GM23338 (cell line): ENCODE results near the gene NLRP10. TPM values are rescaled to one million over a fixed set of nuclear protein-coding genes. Genes with fewer than 3 reads are reported as not detected.
A peak's percentile ranks its signal among the peaks of the same experiment; 100 is the strongest.

Experiments used
- ATAC-seq: fragments of 200-7000 bp; cut with Tn5 transposase; 3 replicates; pipeline ENCODE4 v1.9.1; 2020
- DNase-seq: peaks from one replicate; pipeline ENCODE4 v3.0.0-alpha.2; 2015; ENCODE audit warnings: low spot score
- H2AFZ ChIP-seq: fragments of 200-600 bp; sonication (generic); 2 replicates; pipeline ENCODE4 v1.8.0; 2016; ENCODE audit warnings: antibody characterized with exemption, mild to moderate bottlenecking, moderate library complexity
- H3F3A ChIP-seq: fragments of 200-600 bp; sonication (generic); replicated peaks from 2 replicates; pipeline ENCODE4 v1.8.0; 2017; ENCODE audit warnings: antibody characterized with exemption, mixed run types, low read depth
- H3K27ac ChIP-seq: fragments of 200-600 bp; sonication (generic); 2 replicates; pipeline ENCODE4 v1.6.1; 2016; ENCODE audit warnings: low read depth
- H3K27me3 ChIP-seq: fragments of 200-600 bp; sonication (generic); 2 replicates; pipeline ENCODE4 v1.8.0; 2016; ENCODE audit warnings: mild to moderate bottlenecking, mixed run types, moderate library complexity; ENCODE audit not compliant: insufficient read depth
- H3K36me3 ChIP-seq: fragments of 200-600 bp; sonication (generic); 2 replicates; pipeline ENCODE4 v1.8.0; 2016; ENCODE audit warnings: mild to moderate bottlenecking; ENCODE audit not compliant: insufficient read depth
- H3K4me1 ChIP-seq: fragments of 200-600 bp; sonication (generic); 2 replicates; pipeline ENCODE4 v1.8.0; 2016; ENCODE audit warnings: mild to moderate bottlenecking, moderate library complexity; ENCODE audit not compliant: insufficient read depth
- H3K4me2 ChIP-seq: fragments of 200-600 bp; sonication (generic); 2 replicates; pipeline ENCODE4 v1.7.1; 2017; ENCODE audit warnings: mixed run types
- H3K4me3 ChIP-seq: fragments of 200-600 bp; sonication (generic); 2 replicates; pipeline ENCODE4 v1.6.1; 2016; ENCODE audit warnings: mixed run types
- H3K79me2 ChIP-seq: fragments of 200-600 bp; sonication (generic); replicated peaks from 2 replicates; pipeline ENCODE4 v1.8.0; 2017; ENCODE audit warnings: mild to moderate bottlenecking; ENCODE audit not compliant: insufficient read depth
- H3K9me2 ChIP-seq: fragments of 200-600 bp; sonication (generic); 2 replicates; pipeline ENCODE4 v1.8.0; 2017; ENCODE audit not compliant: insufficient read depth
- H4K20me1 ChIP-seq: fragments of 200-600 bp; sonication (generic); replicated peaks from 2 replicates; pipeline ENCODE4 v1.8.0; 2017; ENCODE audit warnings: mild to moderate bottlenecking; ENCODE audit not compliant: insufficient read depth
- H3K27ac Mint-ChIP-seq: 2 replicates; pipeline ENCODE4 v1.8.0; 2020; ENCODE audit warnings: inconsistent platforms, mild to moderate bottlenecking, moderate library complexity, mixed read lengths
- H3K27me3 Mint-ChIP-seq: 3 replicates; pipeline ENCODE4 v1.8.0; 2022; ENCODE audit warnings: low read depth, mild to moderate bottlenecking, moderate library complexity, mixed read lengths, inconsistent platforms; ENCODE audit not compliant: insufficient read depth, poor library complexity
- H3K36me3 Mint-ChIP-seq: 3 replicates; pipeline ENCODE4 v1.8.0; 2021; ENCODE audit warnings: low read depth, mild to moderate bottlenecking, inconsistent platforms, moderate library complexity, mixed read lengths
- H3K4me1 Mint-ChIP-seq: 3 replicates; pipeline ENCODE4 v1.8.0; 2020; ENCODE audit warnings: mild to moderate bottlenecking, inconsistent platforms, mixed read lengths
- H3K4me3 Mint-ChIP-seq: 3 replicates; pipeline ENCODE4 v1.8.0; 2021; ENCODE audit warnings: moderate library complexity, mild to moderate bottlenecking, inconsistent platforms, mixed read lengths
- H3K9me3 Mint-ChIP-seq: 3 replicates; pipeline ENCODE4 v1.8.0; 2020; ENCODE audit warnings: moderate library complexity, mild to moderate bottlenecking, inconsistent platforms, mixed read lengths
- CREB1 ChIP-seq: fragments of 250-450 bp; sonication (Bioruptor Pico); IDR thresholded peaks from 2 replicates; pipeline ENCODE4 v1.5.0; 2020; ENCODE audit warnings: low read depth, mild to moderate bottlenecking, moderate library complexity
- EZH2phosphoT487 ChIP-seq: fragments of 200-600 bp; sonication (generic); IDR thresholded peaks from one replicate; pipeline ENCODE4 v1.8.1; 2018; ENCODE audit warnings: antibody characterized with exemption; ENCODE audit not compliant: unreplicated experiment
- NANOG ChIP-seq: IDR thresholded peaks from 2 replicates; pipeline ENCODE4 v1.6.1; 2016; ENCODE audit warnings: antibody characterized with exemption, borderline replicate concordance
- POLR2AphosphoS5 ChIP-seq: IDR thresholded peaks from 2 replicates; pipeline ENCODE4 v1.6.1; 2016; ENCODE audit warnings: antibody characterized with exemption, low read depth
- STAT1 ChIP-seq: IDR thresholded peaks from one replicate; pipeline ENCODE4 v1.6.1; 2016; ENCODE audit warnings: antibody characterized with exemption; ENCODE audit not compliant: unreplicated experiment
- ZNF114 ChIP-seq: fragments of 250-450 bp; sonication (Bioruptor Pico); IDR thresholded peaks from 2 replicates; pipeline ENCODE4 v1.5.0; 2020; ENCODE audit warnings: mild to moderate bottlenecking, moderate library complexity
- ZNF331 ChIP-seq: fragments of 250-450 bp; sonication (Bioruptor Pico); IDR thresholded peaks from 2 replicates; pipeline ENCODE4 v1.5.0; 2020; ENCODE audit warnings: low read depth, mild to moderate bottlenecking, moderate library complexity
- ZNF462 ChIP-seq: fragments of 250-450 bp; sonication (Bioruptor Pico); IDR thresholded peaks from 2 replicates; pipeline ENCODE4 v1.5.0; 2020; ENCODE audit warnings: mild to moderate bottlenecking, moderate library complexity
- polyA plus RNA-seq: library from polyadenylated mRNA; unstranded; fragments of >200 nt; fragmentation: Nextera tagmentation; extraction: Ambion mirVana; gene quantifications from 2 replicates; pipeline ENCODE4 v1.2.1, GENCODE V29; 2016
- total RNA-seq: library from RNA; depleted of rRNA; stranded (reverse); fragments of >200 nt; shearing (Covaris generic); gene quantifications from 2 replicates; pipeline ENCODE4 v1.2.3, GENCODE V29; 2014
- TF ChIP-seq, protein P1 (sequence below): IDR thresholded peaks from 2 replicates; pipeline ENCODE4 v1.6.1; 2016; ENCODE audit warnings: antibody characterized with exemption
- TF ChIP-seq, protein P2 (sequence below), 2 experiments: fragments of 200-600 bp in 1 of 2; sonication (generic) in 1 of 2; conservative IDR thresholded peaks; 2 replicates each; pipeline versions ENCODE4 v1.5.1 to v1.6.1; 2016 to 2017; ENCODE audit warnings: antibody characterized with exemption in 2 of 2, low read depth in 2 of 2, mild to moderate bottlenecking in 2 of 2, moderate library complexity in 1 of 2

Gene NLRP10
- total and polyA plus RNA-seq, 2 experiments from 2014 or later, result 1.1 to 4.3 TPM

- Histone ChIP-seq H3F3A (peaks cover 11% of the 10 kb centered on the region), H4K20me1 (peaks cover 8% of the 10 kb centered on the region), H3K27ac (peak within 1 kb of the TSS; percentile 76), H2AFZ (0 out of 2 replicates have a peak within 1 kb of the TSS, but pooled peaks have one; percentile 43), H3K4me2 (peak within 1 kb of the TSS; percentile 94), H3K36me3 (peaks cover 21% of the 10 kb centered on the region), H3K27me3 (no peaks in the 10 kb centered on the region), H3K4me1 (peaks cover 7% of the 10 kb centered on the region), H3K9me2 (no peaks in the 10 kb centered on the region), H3K4me3 (peak within 1 kb of the TSS; percentile 91), H3K79me2 (peaks cover 46% of the 10 kb centered on the region)
- peaks cover 30% of the 10 kb centered on the region for H3K36me3 Mint-ChIP-seq
- DNase-seq (peak; percentile 99), ATAC-seq (peak; percentile 98)
- no peaks in the 10 kb centered on the region for H3K27me3 Mint-ChIP-seq
- H3K9me3 Mint-ChIP-seq, result no peaks in the 10 kb centered on the region
- no peak for TF ChIP-seq EZH2phosphoT487
- TF ChIP-seq POLR2AphosphoS5, result no peak
- peak; percentile 64; the same call in 1 of the 2 replicates for TF ChIP-seq NANOG
- TF ChIP-seq, protein P1, sequence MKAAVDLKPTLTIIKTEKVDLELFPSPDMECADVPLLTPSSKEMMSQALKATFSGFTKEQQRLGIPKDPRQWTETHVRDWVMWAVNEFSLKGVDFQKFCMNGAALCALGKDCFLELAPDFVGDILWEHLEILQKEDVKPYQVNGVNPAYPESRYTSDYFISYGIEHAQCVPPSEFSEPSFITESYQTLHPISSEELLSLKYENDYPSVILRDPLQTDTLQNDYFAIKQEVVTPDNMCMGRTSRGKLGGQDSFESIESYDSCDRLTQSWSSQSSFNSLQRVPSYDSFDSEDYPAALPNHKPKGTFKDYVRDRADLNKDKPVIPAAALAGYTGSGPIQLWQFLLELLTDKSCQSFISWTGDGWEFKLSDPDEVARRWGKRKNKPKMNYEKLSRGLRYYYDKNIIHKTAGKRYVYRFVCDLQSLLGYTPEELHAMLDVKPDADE, result peak; percentile 81
- TF ChIP-seq, protein P2, sequence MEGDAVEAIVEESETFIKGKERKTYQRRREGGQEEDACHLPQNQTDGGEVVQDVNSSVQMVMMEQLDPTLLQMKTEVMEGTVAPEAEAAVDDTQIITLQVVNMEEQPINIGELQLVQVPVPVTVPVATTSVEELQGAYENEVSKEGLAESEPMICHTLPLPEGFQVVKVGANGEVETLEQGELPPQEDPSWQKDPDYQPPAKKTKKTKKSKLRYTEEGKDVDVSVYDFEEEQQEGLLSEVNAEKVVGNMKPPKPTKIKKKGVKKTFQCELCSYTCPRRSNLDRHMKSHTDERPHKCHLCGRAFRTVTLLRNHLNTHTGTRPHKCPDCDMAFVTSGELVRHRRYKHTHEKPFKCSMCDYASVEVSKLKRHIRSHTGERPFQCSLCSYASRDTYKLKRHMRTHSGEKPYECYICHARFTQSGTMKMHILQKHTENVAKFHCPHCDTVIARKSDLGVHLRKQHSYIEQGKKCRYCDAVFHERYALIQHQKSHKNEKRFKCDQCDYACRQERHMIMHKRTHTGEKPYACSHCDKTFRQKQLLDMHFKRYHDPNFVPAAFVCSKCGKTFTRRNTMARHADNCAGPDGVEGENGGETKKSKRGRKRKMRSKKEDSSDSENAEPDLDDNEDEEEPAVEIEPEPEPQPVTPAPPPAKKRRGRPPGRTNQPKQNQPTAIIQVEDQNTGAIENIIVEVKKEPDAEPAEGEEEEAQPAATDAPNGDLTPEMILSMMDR (conservative IDR thresholded peaks at IDR 0.05; ENCODE audit: low read depth in 2 of 2), result peak; percentile 90 to 92
- peak; percentile 91 for TF ChIP-seq CREB1
- H3K4me1 Mint-ChIP-seq, result peaks cover 15% of the 10 kb centered on the region
- H3K27ac Mint-ChIP-seq, result peak within 1 kb of the TSS; percentile 95
- H3K4me3 Mint-ChIP-seq, result peak within 1 kb of the TSS; percentile 95
These were observed 21.7 kb upstream of the NLRP10 start, which contains the start of gene EIF3F for GRCh38 chr11:7986768-7987559. EIF3F (plus strand) TSS chr11:7987337; CDS start chr11:7987353, 16 bp downstream.

GRCh38 chr11:7983832-7984590, 18.8 kb upstream of the NLRP10 start:
- Histone ChIP-seq H3K36me3 (peaks cover 4% of the 10 kb centered on the region; the same call in 1 of the 2 replicates), H3K79me2 (peaks cover 18% of the 10 kb centered on the region), H3K4me2 (no peak overlapping the region), H3K4me3 (no peak overlapping the region), H3K27ac (no peak overlapping the region), H3K9me2 (no peaks in the 10 kb centered on the region), H3K4me1 (peaks cover 7% of the 10 kb centered on the region), H2AFZ (no peak overlapping the region), H3F3A (peaks cover 4% of the 10 kb centered on the region; the same call in 1 of the 2 replicates), H4K20me1 (peaks cover 4% of the 10 kb centered on the region), H3K27me3 (no peaks in the 10 kb centered on the region)
- DNase-seq, result no peak
- no peaks in the 10 kb centered on the region for H3K27me3 Mint-ChIP-seq
- ATAC-seq, result no peak
- H3K4me3 Mint-ChIP-seq, result no peak overlapping the region
- peaks cover 7% of the 10 kb centered on the region for H3K36me3 Mint-ChIP-seq
- H3K9me3 Mint-ChIP-seq, result no peaks in the 10 kb centered on the region
- peaks cover 15% of the 10 kb centered on the region for H3K4me1 Mint-ChIP-seq
- no peak overlapping the region for H3K27ac Mint-ChIP-seq
- TF ChIP-seq ZNF462 (no peak), POLR2AphosphoS5 (no peak), NANOG (no peak), ZNF114 (no peak), ZNF331 (CRISPR knock-in tag) (no peak), STAT1 (no peak)
